GM23338 (cell line): ENCODE measurements around the gene LAP3. TPM values are rescaled to one million over a fixed set of nuclear protein-coding genes. Genes with fewer than 3 reads are reported as not detected.

ENCODE experiments used
- REST ChIP-seq: IDR thresholded peaks from one replicate; pipeline ENCODE4 v1.6.1; 2018; ENCODE audit warnings: antibody characterized with exemption; ENCODE audit not compliant: unreplicated experiment
- ZNF462 ChIP-seq: fragments of 250-450 bp; sonication (Bioruptor Pico); IDR thresholded peaks from 2 replicates; pipeline ENCODE4 v1.5.0; 2020; ENCODE audit warnings: mild to moderate bottlenecking, moderate library complexity
- polyA plus RNA-seq: library from polyadenylated mRNA; unstranded; fragments of >200 nt; fragmentation: Nextera tagmentation; extraction: Ambion mirVana; gene quantifications from 2 replicates; pipeline ENCODE4 v1.2.1, GENCODE V29; 2016
- total RNA-seq: library from RNA; depleted of rRNA; stranded (reverse); fragments of >200 nt; shearing (Covaris generic); gene quantifications from 2 replicates; pipeline ENCODE4 v1.2.3, GENCODE V29; 2014

The LAP3 gene
- total and polyA plus RNA-seq, 2 experiments from 2014 or later, result 28.6 to 63.6 TPM

- TF ChIP-seq ZNF462 (no peak), REST (no peak)
Measured at GRCh38 chr4:17613761-17614415, 36.9 kb downstream of the LAP3 start (continued).
